ENCODE data around the gene LIPI. TPM values are rescaled to one million over a fixed set of nuclear protein-coding genes. Genes with fewer than 3 reads are reported as not detected.

LIPI gene
- total RNA-seq, 3 donors from 2014 or later (not counting 1 experiment from before 2014, with no cell fraction given), result not detected

GRCh38 chr21:14097881-14098499, 112.8 kb downstream of the LIPI start:
- Mint-ChIP-seq H3K27me3 (ENCODE audit: low read depth in 2 of 2) (no peaks in the 10 kb centered on the region), H3K9me3 (peaks cover 5 to 6% of the 10 kb centered on the region in 2 donors), H3K4me1 (no peaks in the 10 kb centered on the region), H3K4me3 (no peak overlapping the region), H3K27ac (no peak overlapping the region), H3K36me3 (no peaks in the 10 kb centered on the region)
- Histone ChIP-seq H3K4me3 (ENCODE audit: low read length) (no peak overlapping the region), H3K27me3 (ENCODE audit: control insufficient read depth, insufficient read depth, low read length) (no peaks in the 10 kb centered on the region), H3K4me1 (ENCODE audit: control insufficient read depth, insufficient read depth, low read length) (no peaks in the 10 kb centered on the region), H3K27ac (ENCODE audit: low read length) (no peak overlapping the region), H3K9me3 (ENCODE audit: control insufficient read depth, insufficient read depth, low read length) (no peaks in the 10 kb centered on the region), H3K36me3 (ENCODE audit: control insufficient read depth, insufficient read depth, low read length) (no peaks in the 10 kb centered on the region)
- no peak for TF ChIP-seq CTCF (IDR thresholded peaks at IDR 0.05)
- intact Hi-C loops (cut with micrococcal nuclease), result no loop called here
- ATAC-seq (no peak), DNase-seq (no peak)
- WGBS (ENCODE audit: insufficient coverage), result 98% methylated on average over 2 of the region's 2 CpGs

- H3K4me3 ChIP-seq (ENCODE audit: low read length), result no peak overlapping the region
- no peak overlapping the region for H3K27ac Mint-ChIP-seq
- no peaks in the 10 kb centered on the region for H3K36me3 Mint-ChIP-seq
- H3K9me3 Mint-ChIP-seq, result peaks cover 5 to 8% of the 10 kb centered on the region in 2 donors
- no peaks in the 10 kb centered on the region for H3K4me1 Mint-ChIP-seq
- no peaks in the 10 kb centered on the region for H3K9me3 ChIP-seq (ENCODE audit: control insufficient read depth, insufficient read depth, low read length)
- no peak overlapping the region for H3K4me3 Mint-ChIP-seq
- no peak overlapping the region for H3K27ac ChIP-seq (ENCODE audit: low read length)
- H3K4me1 ChIP-seq (ENCODE audit: control insufficient read depth, insufficient read depth, low read length), result no peaks in the 10 kb centered on the region
- intact Hi-C loops (cut with micrococcal nuclease), result no loop called here
- H3K36me3 ChIP-seq (ENCODE audit: control insufficient read depth, insufficient read depth, low read length), result no peaks in the 10 kb centered on the region
- no peak for TF ChIP-seq CTCF (IDR thresholded peaks at IDR 0.05)
- no peaks in the 10 kb centered on the region for H3K27me3 ChIP-seq (ENCODE audit: control insufficient read depth, insufficient read depth, low read length)
- DNase-seq (no peak), ATAC-seq (no peak)
- 96% methylated on average over 6 of the region's 6 CpGs for WGBS (ENCODE audit: insufficient coverage)
- H3K27me3 Mint-ChIP-seq (ENCODE audit: low read depth in 2 of 2), result no peaks in the 10 kb centered on the region
Observed at GRCh38 chr21:14096577-14096976, 114.2 kb downstream of the LIPI start.

- Mint-ChIP-seq H3K4me1 (no peaks in the 10 kb centered on the region), H3K36me3 (no peaks in the 10 kb centered on the region), H3K4me3 (no peak overlapping the region), H3K9me3 (peaks cover 5 to 10% of the 10 kb centered on the region in 2 donors), H3K27me3 (ENCODE audit: low read depth in 2 of 2) (no peaks in the 10 kb centered on the region), H3K27ac (no peak overlapping the region)
- WGBS (ENCODE audit: insufficient coverage), result 71% methylated on average over 3 of the region's 4 CpGs
- DNase-seq (no peak), ATAC-seq (no peak)
- intact Hi-C loops (cut with micrococcal nuclease), result no loop called here
- no peak for TF ChIP-seq CTCF (IDR thresholded peaks at IDR 0.05)
- Histone ChIP-seq H3K4me3 (ENCODE audit: low read length) (no peak overlapping the region), H3K27ac (ENCODE audit: low read length) (no peak overlapping the region), H3K9me3 (ENCODE audit: control insufficient read depth, insufficient read depth, low read length) (no peaks in the 10 kb centered on the region), H3K4me1 (ENCODE audit: control insufficient read depth, insufficient read depth, low read length) (no peaks in the 10 kb centered on the region), H3K27me3 (ENCODE audit: control insufficient read depth, insufficient read depth, low read length) (no peaks in the 10 kb centered on the region), H3K36me3 (ENCODE audit: control insufficient read depth, insufficient read depth, low read length) (no peaks in the 10 kb centered on the region)
Observed at GRCh38 chr21:14096172-14096571, 114.6 kb downstream of the LIPI start.

GRCh38 chr21:14095056-14095455, 115.7 kb downstream of the LIPI start:
- Mint-ChIP-seq H3K9me3 (peaks cover 5 to 10% of the 10 kb centered on the region in 2 donors), H3K4me3 (no peak overlapping the region), H3K4me1 (no peaks in the 10 kb centered on the region), H3K27me3 (ENCODE audit: low read depth in 2 of 2) (no peaks in the 10 kb centered on the region), H3K27ac (no peak overlapping the region), H3K36me3 (no peaks in the 10 kb centered on the region)
- WGBS (ENCODE audit: insufficient coverage), result 98% methylated on average over 2 of the region's 2 CpGs
- Histone ChIP-seq H3K27ac (ENCODE audit: low read length) (no peak overlapping the region), H3K27me3 (ENCODE audit: control insufficient read depth, insufficient read depth, low read length) (no peaks in the 10 kb centered on the region), H3K9me3 (ENCODE audit: control insufficient read depth, insufficient read depth, low read length) (no peaks in the 10 kb centered on the region), H3K36me3 (ENCODE audit: control insufficient read depth, insufficient read depth, low read length) (no peaks in the 10 kb centered on the region), H3K4me1 (ENCODE audit: control insufficient read depth, insufficient read depth, low read length) (no peaks in the 10 kb centered on the region), H3K4me3 (ENCODE audit: low read length) (no peak overlapping the region)
- ATAC-seq (no peak), DNase-seq (no peak)
- intact Hi-C loops (cut with micrococcal nuclease), result no loop called here
- no peak for TF ChIP-seq CTCF (IDR thresholded peaks at IDR 0.05)
